Bladder microvascular endothelial cell (primary cell): ENCODE results near the gene OPN5. TPM values are rescaled to one million over a fixed set of nuclear protein-coding genes. Genes with fewer than 3 reads are reported as not detected.

ENCODE experiments used
- total RNA-seq: library from RNA; depleted of rRNA; stranded (reverse); fragments of >200 nt; gene quantifications from 2 replicates; pipeline ENCODE4 v1.2.3, GENCODE V29; 2014

OPN5 gene, protein sequence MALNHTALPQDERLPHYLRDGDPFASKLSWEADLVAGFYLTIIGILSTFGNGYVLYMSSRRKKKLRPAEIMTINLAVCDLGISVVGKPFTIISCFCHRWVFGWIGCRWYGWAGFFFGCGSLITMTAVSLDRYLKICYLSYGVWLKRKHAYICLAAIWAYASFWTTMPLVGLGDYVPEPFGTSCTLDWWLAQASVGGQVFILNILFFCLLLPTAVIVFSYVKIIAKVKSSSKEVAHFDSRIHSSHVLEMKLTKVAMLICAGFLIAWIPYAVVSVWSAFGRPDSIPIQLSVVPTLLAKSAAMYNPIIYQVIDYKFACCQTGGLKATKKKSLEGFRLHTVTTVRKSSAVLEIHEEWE
- total RNA-seq = not detected in 2 replicates

DNA sequence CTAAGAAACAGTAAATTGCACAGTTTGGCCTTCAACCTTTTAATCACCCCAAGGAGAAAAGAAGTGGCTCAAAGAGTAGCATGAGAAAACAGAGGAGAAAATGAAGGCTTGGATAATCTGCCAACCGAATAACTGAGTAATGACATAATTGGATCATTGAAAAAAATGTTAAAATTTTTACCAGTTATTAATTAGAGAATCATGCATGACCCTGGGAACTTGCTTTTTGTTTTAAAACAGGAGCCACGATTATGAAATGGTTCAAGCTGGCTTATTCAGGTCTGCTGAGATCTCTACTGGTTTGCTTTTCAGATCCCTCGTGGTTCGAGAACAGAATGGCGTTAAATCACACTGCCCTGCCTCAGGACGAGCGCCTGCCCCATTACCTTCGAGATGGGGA lies at the start of gene OPN5:
OPN5 (plus strand) TSS at position 301 of the 400 bp plus-strand sequence; CDS start at position 336, 35 bp downstream.

Other genes with a start within 250 kb of the OPN5 start
- not detected in 2 replicates for gene ADGRF4, start 83.5 kb upstream of the OPN5 start, total RNA-seq